KBM-7 (cell line): ENCODE results near the gene MOB3C.
"Not testable (repeated sequence)": the region's sequence is repeated elsewhere in the genome, so short reads cannot be mapped to it uniquely, and the experiment has no call there.

Source experiments
- DNase-seq: peaks from one replicate; pipeline ENCODE4 v3.0.0-alpha.2; 2015
- in situ Hi-C: fragments of 300-500 bp; cut with MboI; formaldehyde crosslinking; loops from 2 replicates; pipeline ENCODE4 v1.14.3; 2020; ENCODE audit warnings: low sequenced_read_pairs, low pct_unique_long_range_greater_than_20kb, mixed read lengths

MOB3C gene

GRCh38 chr1:46616277-46617107 lies at the start of gene MOB3C:
TSS of gene MOB3C (minus strand) at chr1:46616811. CDS start at chr1:46613321, 3,490 bp downstream.
- DNase-seq, result no peak
- in situ Hi-C loops, result no loop called here

- in situ Hi-C loops, result no loop called here
- DNase-seq, result no peak
Measured at GRCh38 chr1:46665983-46666382, 49.4 kb upstream of the MOB3C start.

GRCh38 chr1:46662919-46663318 lies 46.3 kb upstream of the MOB3C start:
- in situ Hi-C loops, DNase-seq: not testable (repeated sequence)

GRCh38 chr1:46660116-46660515 lies 43.5 kb upstream of the MOB3C start:
- in situ Hi-C loops, DNase-seq: not testable (repeated sequence)

- no peak for DNase-seq
- in situ Hi-C loops, result no loop called here
Measured at GRCh38 chr1:46659307-46659870, 42.8 kb upstream of the MOB3C start.

- DNase-seq, result no peak
- in situ Hi-C loops, result no loop called here
Measured at GRCh38 chr1:46657775-46658174, 41.2 kb upstream of the MOB3C start.

- in situ Hi-C loops, result no loop called here
- DNase-seq, result no peak
Measured at GRCh38 chr1:46656643-46657042, 40.0 kb upstream of the MOB3C start.

GRCh38 chr1:46655848-46656247 lies 39.2 kb upstream of the MOB3C start:
- DNase-seq, result no peak
- in situ Hi-C loops, result no loop called here

GRCh38 chr1:46654698-46655097 lies 38.1 kb upstream of the MOB3C start:
- in situ Hi-C loops, DNase-seq: not testable (repeated sequence)

GRCh38 chr1:46654012-46654411 lies 37.4 kb upstream of the MOB3C start:
- no peak for DNase-seq
- in situ Hi-C loops, result no loop called here

GRCh38 chr1:46653405-46653958 lies 36.9 kb upstream of the MOB3C start:
- in situ Hi-C loops, result no loop called here

GRCh38 chr1:46652321-46653100 lies 35.9 kb upstream of the MOB3C start:
- in situ Hi-C loops, result no loop called here

More at GRCh38 chr1:46653405-46653958, 36.9 kb upstream of the MOB3C start:
- DNase-seq, result no peak

GRCh38 chr1:46651152-46651551 lies 34.5 kb upstream of the MOB3C start:
- in situ Hi-C loops, DNase-seq: not testable (repeated sequence)

More at GRCh38 chr1:46652321-46653100, 35.9 kb upstream of the MOB3C start:
- DNase-seq, result no peak

- in situ Hi-C loops, result no loop called here
- DNase-seq, result no peak
Measured at GRCh38 chr1:46650491-46650890, 33.9 kb upstream of the MOB3C start.

- in situ Hi-C loops, result no loop called here
Measured at GRCh38 chr1:46649764-46650163, 33.2 kb upstream of the MOB3C start.

GRCh38 chr1:46647611-46648010 lies 31.0 kb upstream of the MOB3C start:
- in situ Hi-C loops, result no loop called here
- no peak for DNase-seq

More at GRCh38 chr1:46649764-46650163, 33.2 kb upstream of the MOB3C start:
- DNase-seq, result no peak

- in situ Hi-C loops, result no loop called here
- no peak for DNase-seq
Measured at GRCh38 chr1:46646844-46647243, 30.2 kb upstream of the MOB3C start.

GRCh38 chr1:46646331-46646730 lies 29.7 kb upstream of the MOB3C start:
- in situ Hi-C loops, result no loop called here
- DNase-seq, result no peak

GRCh38 chr1:46645815-46646214 lies 29.2 kb upstream of the MOB3C start:
- in situ Hi-C loops, result no loop called here

More at GRCh38 chr1:46645815-46646214, 29.2 kb upstream of the MOB3C start:
- no peak for DNase-seq
